Measurements from ENCODE around the gene MIP.
"Not testable (repeated sequence)": the region's sequence is repeated elsewhere in the genome, so short reads cannot be mapped to it uniquely, and the experiment has no call there.

The MIP gene

DNA sequence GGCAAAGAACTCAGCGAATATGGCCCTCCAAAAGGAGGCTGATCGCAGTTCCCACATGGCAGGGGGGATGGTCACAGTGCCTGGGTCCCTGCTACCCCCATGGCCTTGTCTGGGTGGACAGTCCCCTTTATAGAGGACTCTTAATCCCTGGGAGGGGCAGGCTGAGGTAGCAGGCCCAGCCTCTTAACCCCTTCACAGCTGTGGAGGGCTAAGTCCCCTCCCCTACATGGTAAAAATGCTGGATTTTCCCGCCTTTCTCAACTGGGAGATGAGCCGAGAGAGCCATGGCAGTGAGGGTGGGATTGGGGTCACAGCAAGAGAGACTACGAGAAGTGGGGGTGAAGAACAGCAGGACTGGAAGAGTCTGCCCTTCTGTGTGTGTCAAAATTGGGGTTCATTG lies at the start of gene MIP:
Gene MIP, minus strand, starts transcription at position 101 of the 400 bp plus-strand sequence. Its CDS starts 44 bp downstream, at position 57.
- DNase-seq (ENCODE audit: low read depth) = no peak

GRCh38 chr12:56499879-56500278 lies 45.4 kb upstream of the MIP start:
- not testable (repeated sequence) for DNase-seq (ENCODE audit: low read depth)

GRCh38 chr12:56499452-56499851 lies 45.0 kb upstream of the MIP start:
- not testable (repeated sequence) for DNase-seq (ENCODE audit: low read depth)

- not testable (repeated sequence) for DNase-seq (ENCODE audit: low read depth)
Observed at GRCh38 chr12:56498126-56498902, 43.9 kb upstream of the MIP start.

DNA sequence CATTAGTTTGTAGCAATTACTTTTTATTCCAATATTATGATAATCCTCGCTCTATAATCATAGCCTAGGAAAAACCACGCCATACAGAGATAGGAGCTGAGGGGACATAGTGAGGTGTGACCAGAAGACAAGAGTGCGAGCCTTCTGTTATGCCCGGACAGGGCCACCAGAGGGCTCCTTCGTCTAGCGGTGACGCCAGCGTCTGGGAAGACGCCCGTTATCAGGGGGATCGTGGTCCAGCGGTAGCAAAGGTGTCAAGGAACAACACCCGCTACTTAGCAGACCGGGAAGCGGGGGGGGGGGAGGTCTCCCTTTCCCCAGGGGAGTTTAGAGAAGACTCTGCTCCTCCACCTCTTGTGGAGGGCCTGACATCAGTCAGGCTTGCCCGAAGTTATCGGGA lies 42.2 kb upstream of the MIP start:
- DNase-seq (ENCODE audit: low read depth) = peak; percentile 51

DNA sequence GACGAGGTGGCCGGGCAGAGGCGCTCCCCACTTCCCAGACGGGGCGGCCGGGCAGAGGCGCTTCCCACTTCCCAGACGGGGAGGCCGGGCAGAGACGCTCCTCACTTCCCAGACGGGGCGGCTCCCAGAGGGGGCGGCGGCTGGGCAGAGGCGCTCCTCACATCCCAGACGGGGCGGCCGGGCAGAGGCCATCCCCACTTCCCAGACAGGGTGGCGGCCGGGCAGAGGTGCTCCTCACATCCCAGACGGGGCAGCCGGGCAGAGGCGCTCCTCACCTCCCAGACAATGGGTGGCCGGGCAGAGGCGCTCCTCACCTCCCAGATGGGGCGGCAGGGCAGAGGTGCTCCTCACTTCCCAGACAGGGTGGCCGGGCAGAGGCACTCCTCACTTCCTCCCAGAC lies 40.0 kb upstream of the MIP start:
- DNase-seq (ENCODE audit: low read depth) = not testable (repeated sequence)

DNA sequence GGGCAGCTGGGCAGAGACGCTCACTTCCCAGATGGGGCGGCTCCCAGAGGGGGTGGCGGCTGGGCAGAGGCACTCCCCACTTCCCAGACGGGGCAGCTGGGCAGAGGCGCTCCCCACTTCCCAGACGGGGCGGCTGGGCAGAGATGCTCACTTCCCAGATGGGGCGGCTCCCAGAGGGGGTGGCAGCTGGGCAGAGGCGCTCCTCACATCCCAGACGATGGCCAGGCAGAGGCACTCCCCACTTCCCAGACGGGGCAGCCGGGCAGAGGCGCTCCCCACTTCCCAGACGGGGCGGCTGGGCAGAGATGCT lies 39.6 kb upstream of the MIP start:
- DNase-seq (ENCODE audit: low read depth) = not testable (repeated sequence)

GRCh38 chr12:56493409-56494105 lies 39.1 kb upstream of the MIP start:
- DNase-seq (ENCODE audit: low read depth) = not testable (repeated sequence)

DNA sequence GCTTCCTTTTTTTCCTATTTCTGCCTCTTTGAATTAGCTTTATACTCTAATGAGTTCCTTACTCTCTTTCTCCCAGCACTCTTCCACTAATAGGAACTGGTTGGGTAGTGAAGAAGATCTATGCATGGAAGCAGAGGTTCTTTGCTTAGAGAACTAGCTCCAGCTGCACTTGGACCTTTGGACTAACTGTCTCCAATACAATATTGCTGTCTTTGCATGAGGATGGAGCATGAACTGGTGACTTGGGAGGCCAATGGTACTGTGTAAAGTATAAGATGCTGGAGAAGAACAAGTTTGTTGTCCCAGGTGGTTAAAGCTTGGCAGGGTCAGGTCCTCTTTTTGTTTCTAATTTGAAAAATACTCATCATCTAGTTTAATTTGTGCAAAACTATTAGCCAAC lies 35.9 kb upstream of the MIP start:
- no peak for DNase-seq (ENCODE audit: low read depth)

- peak; percentile 58 for DNase-seq (ENCODE audit: low read depth)
Observed at GRCh38 chr12:56488041-56488955, 33.8 kb upstream of the MIP start, which contains the start of gene GLS2. GLS2 (minus strand) TSS chr12:56488161; CDS start chr12:56488118, 43 bp downstream.

GRCh38 chr12:56487448-56488040 lies 33.1 kb upstream of the MIP start:
- DNase-seq (ENCODE audit: low read depth) = no peak

DNA sequence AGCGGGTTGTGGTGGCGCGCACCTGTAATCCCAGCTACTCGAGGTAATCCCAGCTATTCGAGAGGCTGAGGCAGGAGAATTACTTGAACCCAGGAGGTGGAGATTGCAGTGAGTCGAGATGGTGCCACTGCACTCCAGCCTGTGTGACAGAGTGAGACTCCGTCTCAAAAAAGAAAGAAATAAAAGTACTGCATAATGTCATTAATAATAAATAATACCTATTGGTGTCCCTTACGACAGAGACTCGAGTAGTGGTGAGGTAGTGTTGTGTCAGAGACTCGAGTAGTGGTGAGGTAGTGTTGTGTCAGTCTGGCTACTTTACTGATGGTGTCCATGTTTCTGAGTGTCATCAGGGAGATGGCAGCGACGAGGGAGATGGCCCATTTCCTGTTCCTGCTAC lies 32.2 kb upstream of the MIP start:
- no peak for DNase-seq (ENCODE audit: low read depth)

- DNase-seq (ENCODE audit: low read depth) = no peak
Observed at GRCh38 chr12:56484566-56484965, 30.1 kb upstream of the MIP start.

DNA sequence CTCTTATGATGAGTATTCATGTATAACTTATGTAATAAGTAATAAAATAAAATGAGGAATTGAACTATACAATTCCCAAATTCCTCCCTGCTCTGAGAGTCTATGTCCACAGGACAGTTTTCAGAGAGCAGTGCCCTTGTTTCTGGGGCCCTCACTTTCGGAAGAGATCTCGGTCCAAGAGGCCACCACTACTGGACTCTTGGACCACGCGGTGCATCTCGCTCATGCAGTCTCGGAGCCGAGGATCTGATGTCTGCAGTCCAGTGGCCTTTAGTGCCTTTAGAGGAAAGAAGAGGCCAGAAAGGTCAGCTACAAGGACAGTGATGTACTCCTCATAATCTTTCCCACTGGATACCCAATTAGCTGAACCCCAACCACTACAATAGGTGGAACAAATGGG lies 25.2 kb upstream of the MIP start:
- no peak for DNase-seq (ENCODE audit: low read depth)

GRCh38 chr12:56477521-56478225 lies 23.2 kb upstream of the MIP start:
- DNase-seq (ENCODE audit: low read depth) = no peak

GRCh38 chr12:56476972-56477432 lies 22.5 kb upstream of the MIP start:
- DNase-seq (ENCODE audit: low read depth) = no peak

DNA sequence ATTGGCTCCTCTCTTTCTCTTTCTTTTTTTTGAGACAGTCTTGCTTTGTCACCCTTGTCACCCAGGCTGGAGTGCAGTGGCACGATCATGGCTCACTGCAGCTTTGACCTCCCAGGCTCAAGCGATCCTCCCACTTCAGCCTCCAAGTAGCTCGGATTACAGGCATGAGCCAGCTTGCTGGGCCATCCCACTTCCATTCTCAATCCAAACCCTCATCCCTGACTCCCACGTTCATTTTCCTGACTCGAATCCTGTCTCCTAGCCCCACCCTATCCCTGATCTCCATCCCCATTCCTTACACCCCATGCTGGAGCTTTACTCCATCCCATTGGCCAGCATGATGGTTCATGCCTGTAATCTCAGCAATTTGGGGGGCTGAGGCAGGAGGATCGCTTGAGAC lies 21.7 kb upstream of the MIP start:
- no peak for DNase-seq (ENCODE audit: low read depth)

GRCh38 chr12:56474389-56474788 lies 19.9 kb upstream of the MIP start:
- no peak for DNase-seq (ENCODE audit: low read depth)

- DNase-seq (ENCODE audit: low read depth) = no peak
Observed at GRCh38 chr12:56469007-56469930, 14.8 kb upstream of the MIP start.
